ENCODE measurements around the gene ADCY3. TPM values are rescaled to one million over a fixed set of nuclear protein-coding genes. Genes with fewer than 3 reads are reported as not detected.

ADCY3 gene
- polyA plus RNA-seq, 1 of the 3 experiments (the other 2 are of a cell fraction) = 53.9 TPM

DNA sequence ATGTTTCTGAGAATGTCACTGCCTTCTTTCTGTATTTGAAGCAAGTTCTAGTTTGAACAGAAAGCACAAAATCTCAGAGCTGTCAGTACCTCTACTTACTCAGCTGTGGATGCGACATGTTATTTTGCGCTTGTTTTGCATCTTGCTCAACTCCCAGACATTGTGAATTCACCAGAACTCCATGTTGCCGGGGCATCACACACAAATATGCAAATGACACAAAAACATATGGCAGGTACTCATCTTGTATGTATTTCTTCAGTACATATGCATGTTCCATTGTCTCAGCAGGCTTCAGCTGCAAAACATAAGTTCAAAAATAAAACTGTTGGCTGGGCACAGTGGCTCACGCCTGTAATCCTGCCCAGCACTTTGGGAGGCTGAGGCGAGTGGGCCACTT lies 30.8 kb downstream of the ADCY3 start (continued):
- TF ChIP-seq, protein P1, sequence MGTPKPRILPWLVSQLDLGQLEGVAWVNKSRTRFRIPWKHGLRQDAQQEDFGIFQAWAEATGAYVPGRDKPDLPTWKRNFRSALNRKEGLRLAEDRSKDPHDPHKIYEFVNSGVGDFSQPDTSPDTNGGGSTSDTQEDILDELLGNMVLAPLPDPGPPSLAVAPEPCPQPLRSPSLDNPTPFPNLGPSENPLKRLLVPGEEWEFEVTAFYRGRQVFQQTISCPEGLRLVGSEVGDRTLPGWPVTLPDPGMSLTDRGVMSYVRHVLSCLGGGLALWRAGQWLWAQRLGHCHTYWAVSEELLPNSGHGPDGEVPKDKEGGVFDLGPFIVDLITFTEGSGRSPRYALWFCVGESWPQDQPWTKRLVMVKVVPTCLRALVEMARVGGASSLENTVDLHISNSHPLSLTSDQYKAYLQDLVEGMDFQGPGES (IDR thresholded peaks at IDR 0.05; ENCODE audit: low read depth, low read length) = no peak
- TF ChIP-seq GATA2 (CRISPR knock-in tag; IDR thresholded peaks at IDR 0.05) (no peak), TEAD4 (IDR thresholded peaks at IDR 0.05; ENCODE audit: borderline replicate concordance, insufficient read depth) (no peak), RAD21 (IDR thresholded peaks at IDR 0.05; ENCODE audit: low read length) (no peak), RXRA (IDR thresholded peaks at IDR 0.05; ENCODE audit: borderline replicate concordance, low read depth) (no peak), TCF12 (IDR thresholded peaks at IDR 0.05) (no peak)
- TF ChIP-seq, protein P2, sequence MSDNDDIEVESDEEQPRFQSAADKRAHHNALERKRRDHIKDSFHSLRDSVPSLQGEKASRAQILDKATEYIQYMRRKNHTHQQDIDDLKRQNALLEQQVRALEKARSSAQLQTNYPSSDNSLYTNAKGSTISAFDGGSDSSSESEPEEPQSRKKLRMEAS (IDR thresholded peaks at IDR 0.05; ENCODE audit: low read depth) = no peak
- TF ChIP-seq, protein P3, sequence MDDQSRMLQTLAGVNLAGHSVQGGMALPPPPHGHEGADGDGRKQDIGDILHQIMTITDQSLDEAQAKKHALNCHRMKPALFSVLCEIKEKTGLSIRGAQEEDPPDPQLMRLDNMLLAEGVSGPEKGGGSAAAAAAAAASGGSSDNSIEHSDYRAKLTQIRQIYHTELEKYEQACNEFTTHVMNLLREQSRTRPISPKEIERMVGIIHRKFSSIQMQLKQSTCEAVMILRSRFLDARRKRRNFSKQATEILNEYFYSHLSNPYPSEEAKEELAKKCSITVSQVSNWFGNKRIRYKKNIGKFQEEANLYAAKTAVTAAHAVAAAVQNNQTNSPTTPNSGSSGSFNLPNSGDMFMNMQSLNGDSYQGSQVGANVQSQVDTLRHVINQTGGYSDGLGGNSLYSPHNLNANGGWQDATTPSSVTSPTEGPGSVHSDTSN (IDR thresholded peaks at IDR 0.05) = no peak

DNA sequence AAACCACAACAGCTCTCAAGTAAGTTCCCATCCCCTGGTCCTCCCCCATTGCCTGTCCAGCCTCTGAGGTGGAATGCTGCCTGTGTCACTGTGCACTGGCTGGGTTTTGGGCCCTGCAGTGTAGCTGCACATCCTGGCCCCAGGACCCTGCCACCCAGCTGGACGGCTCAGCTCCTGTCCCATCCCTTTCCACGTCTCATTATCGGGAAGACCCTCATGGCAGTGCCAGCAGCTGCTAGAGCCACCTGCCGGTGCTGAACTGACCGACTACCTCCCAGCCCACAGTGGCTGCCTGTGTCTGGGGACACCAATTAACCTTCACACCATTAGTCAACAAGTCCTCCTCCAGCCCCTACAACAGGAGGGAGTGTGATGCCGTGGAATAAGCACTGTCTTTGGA lies 31.9 kb downstream of the ADCY3 start:
- ChIA-PET CTCF (no interaction called here), POLR2A (no interaction called here)
- Histone ChIP-seq H3K4me1 (ENCODE audit: control insufficient read depth in 1 of 2, insufficient read depth in 2 of 2, low read depth in 1 of 2, low read length in 1 of 2) (no peaks in the 10 kb centered on the region; a peak in 1 of 4 replicates), H3K9me2 (no peaks in the 10 kb centered on the region), H3K9me3 (no peaks in the 10 kb centered on the region), H4K20me1 (ENCODE audit: insufficient read depth) (no peaks in the 10 kb centered on the region), H3F3A (replicated peaks; ENCODE audit: insufficient read depth) (no peaks in the 10 kb centered on the region), H3K4me3 (ENCODE audit: low read depth in 2 of 2, low read length in 1 of 2) (no peak overlapping the region), H3K27ac (ENCODE audit: low read depth in 2 of 2, low read length in 1 of 2) (no peak overlapping the region), H3K4me2 (no peak overlapping the region), H3K27me3 (ENCODE audit: insufficient read depth) (no peaks in the 10 kb centered on the region), H3K79me2 (ENCODE audit: insufficient read depth) (no peaks in the 10 kb centered on the region), H3K9ac (no peak overlapping the region), H3K36me3 (replicated peaks in 1 of 2; ENCODE audit: control insufficient read depth in 1 of 2, insufficient read depth in 2 of 2, low read length in 1 of 2) (peaks cover 0 to 3% of the 10 kb centered on the region in 2 experiments), H2AFZ (ENCODE audit: low read depth) (no peak overlapping the region)
- WGBS (ENCODE audit: low lambda C conversion rate) = 92% methylated on average over 6 of the region's 6 CpGs
- DNase-seq = no peak
- TF ChIP-seq, protein P4, sequence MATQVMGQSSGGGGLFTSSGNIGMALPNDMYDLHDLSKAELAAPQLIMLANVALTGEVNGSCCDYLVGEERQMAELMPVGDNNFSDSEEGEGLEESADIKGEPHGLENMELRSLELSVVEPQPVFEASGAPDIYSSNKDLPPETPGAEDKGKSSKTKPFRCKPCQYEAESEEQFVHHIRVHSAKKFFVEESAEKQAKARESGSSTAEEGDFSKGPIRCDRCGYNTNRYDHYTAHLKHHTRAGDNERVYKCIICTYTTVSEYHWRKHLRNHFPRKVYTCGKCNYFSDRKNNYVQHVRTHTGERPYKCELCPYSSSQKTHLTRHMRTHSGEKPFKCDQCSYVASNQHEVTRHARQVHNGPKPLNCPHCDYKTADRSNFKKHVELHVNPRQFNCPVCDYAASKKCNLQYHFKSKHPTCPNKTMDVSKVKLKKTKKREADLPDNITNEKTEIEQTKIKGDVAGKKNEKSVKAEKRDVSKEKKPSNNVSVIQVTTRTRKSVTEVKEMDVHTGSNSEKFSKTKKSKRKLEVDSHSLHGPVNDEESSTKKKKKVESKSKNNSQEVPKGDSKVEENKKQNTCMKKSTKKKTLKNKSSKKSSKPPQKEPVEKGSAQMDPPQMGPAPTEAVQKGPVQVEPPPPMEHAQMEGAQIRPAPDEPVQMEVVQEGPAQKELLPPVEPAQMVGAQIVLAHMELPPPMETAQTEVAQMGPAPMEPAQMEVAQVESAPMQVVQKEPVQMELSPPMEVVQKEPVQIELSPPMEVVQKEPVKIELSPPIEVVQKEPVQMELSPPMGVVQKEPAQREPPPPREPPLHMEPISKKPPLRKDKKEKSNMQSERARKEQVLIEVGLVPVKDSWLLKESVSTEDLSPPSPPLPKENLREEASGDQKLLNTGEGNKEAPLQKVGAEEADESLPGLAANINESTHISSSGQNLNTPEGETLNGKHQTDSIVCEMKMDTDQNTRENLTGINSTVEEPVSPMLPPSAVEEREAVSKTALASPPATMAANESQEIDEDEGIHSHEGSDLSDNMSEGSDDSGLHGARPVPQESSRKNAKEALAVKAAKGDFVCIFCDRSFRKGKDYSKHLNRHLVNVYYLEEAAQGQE (IDR thresholded peaks at IDR 0.05; ENCODE audit: low read depth, low read length) = no peak
- TF ChIP-seq RFX5 (IDR thresholded peaks at IDR 0.05; ENCODE audit: low read length) = no peak
